ENCODE measurements around the gene RABL6.

The RABL6 gene

GRCh38 chr9:136846376-136847087 is 38.8 kb downstream of the RABL6 start:
- DNase-seq (ENCODE audit: low spot score) = no peak

GRCh38 chr9:136847088-136847825 is 39.5 kb downstream of the RABL6 start:
- peak; percentile 55 for DNase-seq (ENCODE audit: low spot score)

- DNase-seq (ENCODE audit: low spot score) = peak; percentile 85
These were observed 40.2 kb downstream of the RABL6 start for GRCh38 chr9:136847826-136848392.

GRCh38 chr9:136848393-136849037 is 40.8 kb downstream of the RABL6 start:
- DNase-seq (ENCODE audit: low spot score) = no peak

- DNase-seq (ENCODE audit: low spot score) = peak; percentile 99
These were observed 41.6 kb downstream of the RABL6 start, which contains the start of gene PHPT1 for GRCh38 chr9:136849038-136849959. Gene PHPT1, plus strand, starts transcription at chr9:136849409. Its CDS starts 22 bp downstream, at chr9:136849431.

- no peak for DNase-seq (ENCODE audit: low spot score)
These were observed 42.5 kb downstream of the RABL6 start for GRCh38 chr9:136849960-136850865.

- DNase-seq (ENCODE audit: low spot score) = no peak
These were observed 43.4 kb downstream of the RABL6 start for GRCh38 chr9:136850866-136851775.

GRCh38 chr9:136851941-136852663 is 44.4 kb downstream of the RABL6 start, which contains the start of gene MAMDC4:
Gene MAMDC4, plus strand, starts transcription at chr9:136852346. Its CDS starts 71 bp downstream, at chr9:136852417.
- DNase-seq (ENCODE audit: low spot score) = no peak

- no peak for DNase-seq (ENCODE audit: low spot score)
These were observed 45.2 kb downstream of the RABL6 start for GRCh38 chr9:136852664-136853595.

GRCh38 chr9:136853596-136854112 is 45.9 kb downstream of the RABL6 start:
- DNase-seq (ENCODE audit: low spot score) = no peak

GRCh38 chr9:136854113-136854841 is 46.5 kb downstream of the RABL6 start:
- DNase-seq (ENCODE audit: low spot score) = no peak

- DNase-seq (ENCODE audit: low spot score) = no peak
These were observed 47.2 kb downstream of the RABL6 start for GRCh38 chr9:136854842-136855460.

GRCh38 chr9:136855461-136856078 is 47.8 kb downstream of the RABL6 start:
- DNase-seq (ENCODE audit: low spot score) = no peak

- DNase-seq (ENCODE audit: low spot score) = no peak
These were observed 48.3 kb downstream of the RABL6 start for GRCh38 chr9:136856079-136856476.

- DNase-seq (ENCODE audit: low spot score) = no peak
These were observed 48.9 kb downstream of the RABL6 start for GRCh38 chr9:136856541-136857141.
